ENCODE data around the gene PEPD.

Gene PEPD

GRCh38 chr19:33413868-33414666 lies 107.5 kb downstream of the PEPD start:
- no peak for TF ChIP-seq POLR2AphosphoS5 (IDR thresholded peaks at IDR 0.05; ENCODE audit: low read depth, low read length)
- no peak for TF ChIP-seq REST (IDR thresholded peaks at IDR 0.05; ENCODE audit: insufficient read depth in 1 of 2, low read depth in 2 of 2, low read length in 2 of 2)
- no peak for TF ChIP-seq SIN3A (IDR thresholded peaks at IDR 0.05; ENCODE audit: borderline replicate concordance, insufficient read depth, low read length)
- no peak for TF ChIP-seq TAF1 (IDR thresholded peaks at IDR 0.05; ENCODE audit: borderline replicate concordance, insufficient read depth, low read length)
- no peak for TF ChIP-seq FOXP2 (optimal IDR thresholded peaks at IDR 0.05; ENCODE audit: borderline replicate concordance, extremely low read depth, extremely low read length, insufficient read depth)

- TF ChIP-seq SIN3A (IDR thresholded peaks at IDR 0.05; ENCODE audit: borderline replicate concordance, insufficient read depth, low read length): no peak
- TF ChIP-seq REST (IDR thresholded peaks at IDR 0.05; ENCODE audit: insufficient read depth in 1 of 2, low read depth in 2 of 2, low read length in 2 of 2): no peak
- TF ChIP-seq FOXP2 (optimal IDR thresholded peaks at IDR 0.05; ENCODE audit: borderline replicate concordance, extremely low read depth, extremely low read length, insufficient read depth): no peak
- no peak for TF ChIP-seq POLR2AphosphoS5 (IDR thresholded peaks at IDR 0.05; ENCODE audit: low read depth, low read length)
- no peak for TF ChIP-seq TAF1 (IDR thresholded peaks at IDR 0.05; ENCODE audit: borderline replicate concordance, insufficient read depth, low read length)
These were observed 108.2 kb downstream of the PEPD start for GRCh38 chr19:33413426-33413725.

- TF ChIP-seq TAF1 (IDR thresholded peaks at IDR 0.05; ENCODE audit: borderline replicate concordance, insufficient read depth, low read length): no peak
- TF ChIP-seq SIN3A (IDR thresholded peaks at IDR 0.05; ENCODE audit: borderline replicate concordance, insufficient read depth, low read length): no peak
- no peak for TF ChIP-seq FOXP2 (optimal IDR thresholded peaks at IDR 0.05; ENCODE audit: borderline replicate concordance, extremely low read depth, extremely low read length, insufficient read depth)
- TF ChIP-seq REST (IDR thresholded peaks at IDR 0.05; ENCODE audit: insufficient read depth in 1 of 2, low read depth in 2 of 2, low read length in 2 of 2): no peak
- no peak for TF ChIP-seq POLR2AphosphoS5 (IDR thresholded peaks at IDR 0.05; ENCODE audit: low read depth, low read length)
These were observed 108.8 kb downstream of the PEPD start for GRCh38 chr19:33412601-33413425.

GRCh38 chr19:33411621-33412180 lies 109.9 kb downstream of the PEPD start:
- no peak for TF ChIP-seq SIN3A (IDR thresholded peaks at IDR 0.05; ENCODE audit: borderline replicate concordance, insufficient read depth, low read length)
- TF ChIP-seq TAF1 (IDR thresholded peaks at IDR 0.05; ENCODE audit: borderline replicate concordance, insufficient read depth, low read length): no peak
- TF ChIP-seq FOXP2 (optimal IDR thresholded peaks at IDR 0.05; ENCODE audit: borderline replicate concordance, extremely low read depth, extremely low read length, insufficient read depth): no peak
- no peak for TF ChIP-seq REST (IDR thresholded peaks at IDR 0.05; ENCODE audit: insufficient read depth in 1 of 2, low read depth in 2 of 2, low read length in 2 of 2)
- TF ChIP-seq POLR2AphosphoS5 (IDR thresholded peaks at IDR 0.05; ENCODE audit: low read depth, low read length): no peak

All from PFSK-1 (cell line).